ENCODE measurements around the gene ZAP70.

The ZAP70 gene

GRCh38 chr2:97784953-97785352 is 71.6 kb downstream of the ZAP70 start:
- DNase-seq (ENCODE audit: low read depth in 2 of 2) = no peak

GRCh38 chr2:97785818-97786217 is 72.4 kb downstream of the ZAP70 start:
- no peak for DNase-seq (ENCODE audit: low read depth in 2 of 2)

GRCh38 chr2:97788986-97789644 is 75.7 kb downstream of the ZAP70 start:
- no peak for DNase-seq (ENCODE audit: low read depth in 2 of 2)
